HCT116 (cell line): Measurements from ENCODE around the gene ANKRD26. TPM values are rescaled to one million over a fixed set of nuclear protein-coding genes. Genes with fewer than 3 reads are reported as not detected.

Experiments used
- ATAC-seq: fragments of 200-7000 bp; cut with Tn5 transposase; 2 replicates; pipeline ENCODE4 v1.9.1; 2020; ENCODE audit warnings: mild to moderate bottlenecking, moderate library complexity
- BruUV-seq: library from RNA; stranded (reverse); fragments of 400-500 nt; replicated peaks from 2 replicates; lab custom pipeline; 2021; lab: Mats Ljungman, UMichigan
- CTCF ChIA-PET: fragments of 300-600 bp; sonication (Branson Sonifier 250); formaldehyde crosslinking; loops from one replicate; lab custom pipeline; 2021; ENCODE audit warnings: antibody characterized with exemption; lab: Charles Lee
- POLR2A ChIA-PET: fragments of 300-600, 350-600 bp; sonication (Branson Sonifier 250); formaldehyde crosslinking; loops from one replicate; lab custom pipeline; 2021; ENCODE audit warnings: antibody characterized with exemption; lab: Charles Lee
- RAD21 ChIA-PET, 2 experiments: fragments of 300-600 bp; sonication (Branson Sonifier 250); formaldehyde crosslinking; loops; one replicate each; lab custom pipeline; 2023; ENCODE audit warnings: low total read pairs in 2 of 2; ENCODE audit not compliant: uncharacterized antibody in 2 of 2, unreplicated experiment in 2 of 2, low non-redundant PET in 1 of 2; lab: Charles Lee
- DNase-seq: peaks from one replicate; pipeline ENCODE4 v3.0.0-alpha.2; 2010; ENCODE audit warnings: low read depth, low spot score
- H2AFZ ChIP-seq: fragments of 200-600 bp; shearing (Covaris generic), sonication (generic); 2 replicates; pipeline ENCODE4 v1.6.1; 2017; ENCODE audit warnings: low read depth, mixed run types, mixed read lengths, antibody characterized with exemption, low read length; ENCODE audit not compliant: poor library complexity, severe bottlenecking
- H3K27ac ChIP-seq: 2 replicates; pipeline ENCODE4 v1.5.1; 2012; ENCODE audit warnings: low read depth, low read length
- H3K27me3 ChIP-seq: fragments of 200-600 bp; sonication (generic); 2 replicates; pipeline ENCODE4 v1.6.1; 2016; ENCODE audit warnings: mixed run types, low read length, mixed read lengths; ENCODE audit not compliant: insufficient read depth
- H3K36me3 ChIP-seq, 2 experiments: fragments of 200-500 bp in 1 of 2; fragments of 200-600 bp in 1 of 2; sonication (Bioruptor generic) in 1 of 2; sonication (generic) in 1 of 2; 2 replicates each; pipeline versions ENCODE4 v1.5.1 to v1.6.1; 2014 to 2016; ENCODE audit warnings: low read length in 2 of 2, inconsistent platforms in 1 of 2, mixed read lengths in 1 of 2, mixed run types in 1 of 2; ENCODE audit not compliant: insufficient read depth in 2 of 2, control insufficient read depth in 1 of 2
- H3K4me1 ChIP-seq, 2 experiments: fragments of 200-600 bp in 1 of 2; sonication (generic) in 1 of 2; 2 replicates each; pipeline versions ENCODE4 v1.5.1 to v1.6.1; 2012 to 2017; ENCODE audit warnings: low read length in 2 of 2, inconsistent platforms in 1 of 2, mild to moderate bottlenecking in 1 of 2, mixed read lengths in 1 of 2, mixed run types in 1 of 2, moderate library complexity in 1 of 2; ENCODE audit not compliant: insufficient read depth in 2 of 2, control insufficient read depth in 1 of 2
- H3K4me2 ChIP-seq: fragments of 200-600 bp; sonication (generic); 2 replicates; pipeline ENCODE4 v1.6.1; 2017; ENCODE audit warnings: mixed run types, low read length, mixed read lengths
- H3K4me3 ChIP-seq, 2 experiments: fragments of 200-600 bp in 1 of 2; sonication (generic) in 1 of 2; replicated peaks in 1 of 2; 2 replicates each; pipeline ENCODE4 v1.5.1; 2011 to 2016; ENCODE audit warnings: low read length in 2 of 2, control low read depth in 1 of 2, low read depth in 1 of 2, mild to moderate bottlenecking in 1 of 2, mixed read lengths in 1 of 2, mixed run types in 1 of 2
- H3K79me2 ChIP-seq: fragments of 200-600 bp; sonication (generic); 2 replicates; pipeline ENCODE4 v1.6.1; 2017; ENCODE audit warnings: mild to moderate bottlenecking, mixed run types, low read length, moderate library complexity, mixed read lengths; ENCODE audit not compliant: insufficient read depth
- H3K9ac ChIP-seq: fragments of 200-600 bp; sonication (generic); 2 replicates; pipeline ENCODE4 v1.6.1; 2016; ENCODE audit warnings: low read length, mixed read lengths
- H3K9me2 ChIP-seq: fragments of 200-600 bp; sonication (generic), shearing (Covaris generic); 2 replicates; pipeline ENCODE4 v1.6.1; 2017; ENCODE audit warnings: mixed run types, mild to moderate bottlenecking, moderate library complexity; ENCODE audit not compliant: insufficient read depth
- H3K9me3 ChIP-seq, 2 experiments: fragments of 200-500 bp in 1 of 2; fragments of 200-600 bp in 1 of 2; sonication (Bioruptor generic) in 1 of 2; sonication (generic) in 1 of 2; 2 replicates each; pipeline ENCODE4 v1.6.1; 2014 to 2017; ENCODE audit warnings: low read length in 2 of 2, mixed read lengths in 2 of 2, inconsistent platforms in 1 of 2, low read depth in 1 of 2, mild to moderate bottlenecking in 1 of 2, mixed run types in 1 of 2, moderate library complexity in 1 of 2; ENCODE audit not compliant: control insufficient read depth in 1 of 2, insufficient read depth in 1 of 2
- H4K20me1 ChIP-seq: fragments of 200-600 bp; sonication (generic), shearing (Covaris generic); 2 replicates; pipeline ENCODE4 v1.6.1; 2017; ENCODE audit warnings: mixed run types, mild to moderate bottlenecking, moderate library complexity; ENCODE audit not compliant: insufficient read depth
- CBX3 ChIP-seq: IDR thresholded peaks from 2 replicates; pipeline ENCODE4 v1.6.1; 2012; ENCODE audit warnings: low read depth
- EGR1 ChIP-seq: IDR thresholded peaks from 2 replicates; pipeline ENCODE4 v1.6.1; 2012; ENCODE audit warnings: low read depth
- MAX ChIP-seq: IDR thresholded peaks from 2 replicates; pipeline ENCODE4 v1.6.1; 2012
- POLR2A ChIP-seq: IDR thresholded peaks from 2 replicates; pipeline ENCODE4 v1.7.0; 2011; ENCODE audit warnings: borderline replicate concordance; ENCODE audit not compliant: insufficient read depth, insufficient read length; ENCODE audit errors: extremely low read depth
- POLR2AphosphoS5 ChIP-seq: IDR thresholded peaks from 2 replicates; pipeline ENCODE4 v1.6.1; 2011; ENCODE audit warnings: mild to moderate bottlenecking, low read depth, low read length, moderate library complexity
- SIN3A ChIP-seq: IDR thresholded peaks from 2 replicates; pipeline ENCODE4 v1.6.1; 2012; ENCODE audit warnings: low read depth
- SRF ChIP-seq: IDR thresholded peaks from 2 replicates; pipeline ENCODE4 v1.6.1; 2012; ENCODE audit warnings: low read depth
- TCF7L2 ChIP-seq: IDR thresholded peaks from 2 replicates; pipeline ENCODE4 v1.7.0; 2011; ENCODE audit warnings: borderline replicate concordance, inconsistent platforms; ENCODE audit not compliant: insufficient read depth, insufficient read length; ENCODE audit errors: extremely low read depth
- YY1 ChIP-seq: IDR thresholded peaks from 2 replicates; pipeline ENCODE4 v1.6.1; 2011; ENCODE audit warnings: low read length, low read depth, moderate library complexity, mild to moderate bottlenecking; ENCODE audit not compliant: insufficient replicate concordance; ENCODE audit errors: extremely low read depth
- ZBTB33 ChIP-seq: IDR thresholded peaks from 2 replicates; pipeline ENCODE4 v1.6.1; 2011; ENCODE audit warnings: mild to moderate bottlenecking, low read length, moderate library complexity; ENCODE audit not compliant: insufficient replicate concordance; ENCODE audit errors: extremely low read depth
- ZFX ChIP-seq: fragments of 450-650 bp; IDR thresholded peaks from 2 replicates; pipeline ENCODE4 v1.6.1; 2017
- intact Hi-C: fragments of 100-400 bp; cut with micrococcal nuclease; formaldehyde crosslinking; loops from 2 replicates; pipeline ENCODE4 v1.10.0; 2022
- total RNA-seq: library from RNA; stranded (reverse); gene quantifications from one replicate; pipeline ENCODE4 v1.2.1, GENCODE V29; 2021; ENCODE audit not compliant: unreplicated experiment
- TF ChIP-seq, protein P1 (sequence below): IDR thresholded peaks from 2 replicates; pipeline ENCODE4 v1.6.1; 2012
- TF ChIP-seq, protein P2 (sequence below), 3 experiments: fragments of 200-600 bp in 1 of 3; sonication (generic) in 1 of 3; IDR thresholded peaks in 2 of 3; conservative IDR thresholded peaks in 1 of 3; 2 replicates each; pipeline ENCODE4 v1.5.1; 2012 to 2017; ENCODE audit warnings: low read depth in 2 of 3, low read length in 2 of 3, antibody characterized with exemption in 1 of 3, borderline replicate concordance in 1 of 3, control low read depth in 1 of 3, mild to moderate bottlenecking in 1 of 3, mixed read lengths in 1 of 3, mixed run types in 1 of 3, moderate library complexity in 1 of 3; ENCODE audit not compliant: insufficient read depth in 1 of 3
- TF ChIP-seq, protein P3 (sequence below): IDR thresholded peaks from 2 replicates; pipeline ENCODE4 v1.6.1; 2012; ENCODE audit warnings: low read depth

Gene ANKRD26
- total RNA-seq, 1 experiment from 2014 or later: 5.5 TPM

GRCh38 chr10:27038168-27038567 lies 62.1 kb downstream of the ANKRD26 start:
- ChIA-PET RAD21 (no interaction called here), POLR2A (no interaction called here)
- Histone ChIP-seq H3K27me3 (no peaks in the 10 kb centered on the region), H3K9ac (no peak overlapping the region), H3K27ac (no peak overlapping the region), H3K36me3 (peaks cover 5 to 7% of the 10 kb centered on the region in 2 experiments; a peak in 2 of 4 replicates), H3K79me2 (no peaks in the 10 kb centered on the region), H2AFZ (no peak overlapping the region), H3K4me2 (no peak overlapping the region)
- BruUV-seq: no TSS peak
- no peak for DNase-seq
- no peak for TF ChIP-seq CBX3
- no peak for TF ChIP-seq SIN3A
- TF ChIP-seq, protein P1, sequence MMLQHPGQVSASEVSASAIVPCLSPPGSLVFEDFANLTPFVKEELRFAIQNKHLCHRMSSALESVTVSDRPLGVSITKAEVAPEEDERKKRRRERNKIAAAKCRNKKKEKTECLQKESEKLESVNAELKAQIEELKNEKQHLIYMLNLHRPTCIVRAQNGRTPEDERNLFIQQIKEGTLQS: no peak
- no peak for TF ChIP-seq MAX
- TF ChIP-seq, protein P2, sequence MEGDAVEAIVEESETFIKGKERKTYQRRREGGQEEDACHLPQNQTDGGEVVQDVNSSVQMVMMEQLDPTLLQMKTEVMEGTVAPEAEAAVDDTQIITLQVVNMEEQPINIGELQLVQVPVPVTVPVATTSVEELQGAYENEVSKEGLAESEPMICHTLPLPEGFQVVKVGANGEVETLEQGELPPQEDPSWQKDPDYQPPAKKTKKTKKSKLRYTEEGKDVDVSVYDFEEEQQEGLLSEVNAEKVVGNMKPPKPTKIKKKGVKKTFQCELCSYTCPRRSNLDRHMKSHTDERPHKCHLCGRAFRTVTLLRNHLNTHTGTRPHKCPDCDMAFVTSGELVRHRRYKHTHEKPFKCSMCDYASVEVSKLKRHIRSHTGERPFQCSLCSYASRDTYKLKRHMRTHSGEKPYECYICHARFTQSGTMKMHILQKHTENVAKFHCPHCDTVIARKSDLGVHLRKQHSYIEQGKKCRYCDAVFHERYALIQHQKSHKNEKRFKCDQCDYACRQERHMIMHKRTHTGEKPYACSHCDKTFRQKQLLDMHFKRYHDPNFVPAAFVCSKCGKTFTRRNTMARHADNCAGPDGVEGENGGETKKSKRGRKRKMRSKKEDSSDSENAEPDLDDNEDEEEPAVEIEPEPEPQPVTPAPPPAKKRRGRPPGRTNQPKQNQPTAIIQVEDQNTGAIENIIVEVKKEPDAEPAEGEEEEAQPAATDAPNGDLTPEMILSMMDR (IDR thresholded peaks at IDR 0.05 in 2 of 3, conservative IDR thresholded peaks at IDR 0.05 in 1 of 3; ENCODE audit: borderline replicate concordance in 1 of 3, insufficient read depth in 1 of 3, low read depth in 2 of 3, low read length in 2 of 3): no peak
- no peak for TF ChIP-seq POLR2A
- TF ChIP-seq EGR1: no peak
- TF ChIP-seq TCF7L2: no peak
- TF ChIP-seq, protein P3, sequence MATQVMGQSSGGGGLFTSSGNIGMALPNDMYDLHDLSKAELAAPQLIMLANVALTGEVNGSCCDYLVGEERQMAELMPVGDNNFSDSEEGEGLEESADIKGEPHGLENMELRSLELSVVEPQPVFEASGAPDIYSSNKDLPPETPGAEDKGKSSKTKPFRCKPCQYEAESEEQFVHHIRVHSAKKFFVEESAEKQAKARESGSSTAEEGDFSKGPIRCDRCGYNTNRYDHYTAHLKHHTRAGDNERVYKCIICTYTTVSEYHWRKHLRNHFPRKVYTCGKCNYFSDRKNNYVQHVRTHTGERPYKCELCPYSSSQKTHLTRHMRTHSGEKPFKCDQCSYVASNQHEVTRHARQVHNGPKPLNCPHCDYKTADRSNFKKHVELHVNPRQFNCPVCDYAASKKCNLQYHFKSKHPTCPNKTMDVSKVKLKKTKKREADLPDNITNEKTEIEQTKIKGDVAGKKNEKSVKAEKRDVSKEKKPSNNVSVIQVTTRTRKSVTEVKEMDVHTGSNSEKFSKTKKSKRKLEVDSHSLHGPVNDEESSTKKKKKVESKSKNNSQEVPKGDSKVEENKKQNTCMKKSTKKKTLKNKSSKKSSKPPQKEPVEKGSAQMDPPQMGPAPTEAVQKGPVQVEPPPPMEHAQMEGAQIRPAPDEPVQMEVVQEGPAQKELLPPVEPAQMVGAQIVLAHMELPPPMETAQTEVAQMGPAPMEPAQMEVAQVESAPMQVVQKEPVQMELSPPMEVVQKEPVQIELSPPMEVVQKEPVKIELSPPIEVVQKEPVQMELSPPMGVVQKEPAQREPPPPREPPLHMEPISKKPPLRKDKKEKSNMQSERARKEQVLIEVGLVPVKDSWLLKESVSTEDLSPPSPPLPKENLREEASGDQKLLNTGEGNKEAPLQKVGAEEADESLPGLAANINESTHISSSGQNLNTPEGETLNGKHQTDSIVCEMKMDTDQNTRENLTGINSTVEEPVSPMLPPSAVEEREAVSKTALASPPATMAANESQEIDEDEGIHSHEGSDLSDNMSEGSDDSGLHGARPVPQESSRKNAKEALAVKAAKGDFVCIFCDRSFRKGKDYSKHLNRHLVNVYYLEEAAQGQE: no peak
- TF ChIP-seq ZBTB33: no peak
- TF ChIP-seq SRF: no peak
- TF ChIP-seq YY1: no peak
- no peak for TF ChIP-seq POLR2AphosphoS5
- no peak for TF ChIP-seq ZFX
- TF ChIP-seq, all 23 proteins: peak for 0
- Histone ChIP-seq H4K20me1 (no peaks in the 10 kb centered on the region), H3K9me2 (no peaks in the 10 kb centered on the region), H3K4me1 (no peaks in the 10 kb centered on the region), H3K9me3 (no peaks in the 10 kb centered on the region), H3K4me3 (no peak overlapping the region)
- intact Hi-C loops: no loop called here
- no peak for ATAC-seq
- CTCF ChIA-PET: no interaction called here
